ENCODE measurements around the gene CREB5. TPM values are rescaled to one million over a fixed set of nuclear protein-coding genes. Genes with fewer than 3 reads are reported as not detected.

CREB5 gene
- polyA plus RNA-seq, 1 donor from 2014 or later, result 3.7 TPM

GRCh38 chr7:28595076-28595475 is 182.8 kb downstream of the CREB5 start:
- Histone ChIP-seq H3K27me3 (ENCODE audit: insufficient read depth, low read depth, low read length) (no peaks in the 10 kb centered on the region), H3K4me3 (ENCODE audit: low read length) (no peak overlapping the region), H2AFZ (ENCODE audit: low read depth, low read length) (no peak overlapping the region), H3K79me2 (replicated peaks; ENCODE audit: insufficient read depth, low read length) (no peaks in the 10 kb centered on the region), H3K36me3 (ENCODE audit: insufficient read depth, low read length) (no peaks in the 10 kb centered on the region), H3K4me2 (ENCODE audit: low read length) (no peak overlapping the region), H3F3A (ENCODE audit: insufficient read depth, low read length, poor library complexity, severe bottlenecking) (no peaks in the 10 kb centered on the region), H3K9me2 (ENCODE audit: insufficient read depth, low read length) (no peaks in the 10 kb centered on the region), H4K20me1 (ENCODE audit: insufficient read depth) (no peaks in the 10 kb centered on the region), H3K9ac (ENCODE audit: low read length) (no peak overlapping the region), H3K9me3 (ENCODE audit: low read length) (no peaks in the 10 kb centered on the region), H3K27ac (ENCODE audit: low read length) (no peak overlapping the region)
- TF ChIP-seq CTCF (IDR thresholded peaks at IDR 0.05; ENCODE audit: poor library complexity, severe bottlenecking), result no peak
- TF ChIP-seq EP300 (conservative IDR thresholded peaks at IDR 0.05; ENCODE audit: poor library complexity, severe bottlenecking), result no peak
- no peak for TF ChIP-seq POLR2AphosphoS5 (IDR thresholded peaks at IDR 0.05)
- no peak for TF ChIP-seq MXI1 (conservative IDR thresholded peaks at IDR 0.05; ENCODE audit: poor library complexity, severe bottlenecking)
- TF ChIP-seq RAD21 (conservative IDR thresholded peaks at IDR 0.05), result no peak
- no peak for TF ChIP-seq REST (IDR thresholded peaks at IDR 0.05; ENCODE audit: borderline replicate concordance)
- TF ChIP-seq SMC3 (conservative IDR thresholded peaks at IDR 0.05; ENCODE audit: poor library complexity), result no peak
- TF ChIP-seq EZH2 (IDR thresholded peaks at IDR 0.05; ENCODE audit: borderline replicate concordance, insufficient read depth, low read length, poor library complexity, severe bottlenecking), result no peak
- no peak for TF ChIP-seq TAF1 (IDR thresholded peaks at IDR 0.05; ENCODE audit: low read depth)

GRCh38 chr7:28595801-28596200 is 183.5 kb downstream of the CREB5 start:
- Histone ChIP-seq H3K27me3 (ENCODE audit: insufficient read depth, low read depth, low read length) (no peaks in the 10 kb centered on the region), H3K9me2 (ENCODE audit: insufficient read depth, low read length) (no peaks in the 10 kb centered on the region), H3K79me2 (replicated peaks; ENCODE audit: insufficient read depth, low read length) (no peaks in the 10 kb centered on the region), H3K27ac (ENCODE audit: low read length) (no peak overlapping the region), H3F3A (ENCODE audit: insufficient read depth, low read length, poor library complexity, severe bottlenecking) (no peaks in the 10 kb centered on the region), H2AFZ (ENCODE audit: low read depth, low read length) (no peak overlapping the region), H3K36me3 (ENCODE audit: insufficient read depth, low read length) (no peaks in the 10 kb centered on the region), H3K4me3 (ENCODE audit: low read length) (no peak overlapping the region), H4K20me1 (ENCODE audit: insufficient read depth) (no peaks in the 10 kb centered on the region), H3K4me2 (ENCODE audit: low read length) (no peak overlapping the region), H3K9me3 (ENCODE audit: low read length) (no peaks in the 10 kb centered on the region), H3K9ac (ENCODE audit: low read length) (no peak overlapping the region)
- TF ChIP-seq RAD21 (conservative IDR thresholded peaks at IDR 0.05) (no peak), CTCF (IDR thresholded peaks at IDR 0.05; ENCODE audit: poor library complexity, severe bottlenecking) (no peak), TAF1 (IDR thresholded peaks at IDR 0.05; ENCODE audit: low read depth) (no peak), EZH2 (IDR thresholded peaks at IDR 0.05; ENCODE audit: borderline replicate concordance, insufficient read depth, low read length, poor library complexity, severe bottlenecking) (no peak), MXI1 (conservative IDR thresholded peaks at IDR 0.05; ENCODE audit: poor library complexity, severe bottlenecking) (no peak), POLR2AphosphoS5 (IDR thresholded peaks at IDR 0.05) (no peak), SMC3 (conservative IDR thresholded peaks at IDR 0.05; ENCODE audit: poor library complexity) (no peak), EP300 (conservative IDR thresholded peaks at IDR 0.05; ENCODE audit: poor library complexity, severe bottlenecking) (no peak)
